Right lobe of liver (tissue), 4 donors: ENCODE results near the gene SKIDA1.

ENCODE experiments used
- POLR2A ChIP-seq: fragments of 450-650 bp; IDR thresholded peaks from one replicate; pipeline ENCODE4 v1.6.1; 2017; ENCODE audit warnings: antibody characterized with exemption, mild to moderate bottlenecking
- TF ChIP-seq, protein P1 (sequence below), 4 donors: fragments of 200-600 bp in 3 of 4; fragments of 450-650 bp in 1 of 4; IDR thresholded peaks; one replicate each; pipeline versions ENCODE4 v1.5.1 to v1.8.0; 2016 to 2022; ENCODE audit warnings: antibody characterized with exemption in 4 of 4, mild to moderate bottlenecking in 2 of 4
- donor health status: DM: no; HTN: no; CAD: no.
- donor health status: DM: no; HTN: no; CAD: no.
- donor health status: DM: no; HTN: yes; CAD: no.

DNA sequence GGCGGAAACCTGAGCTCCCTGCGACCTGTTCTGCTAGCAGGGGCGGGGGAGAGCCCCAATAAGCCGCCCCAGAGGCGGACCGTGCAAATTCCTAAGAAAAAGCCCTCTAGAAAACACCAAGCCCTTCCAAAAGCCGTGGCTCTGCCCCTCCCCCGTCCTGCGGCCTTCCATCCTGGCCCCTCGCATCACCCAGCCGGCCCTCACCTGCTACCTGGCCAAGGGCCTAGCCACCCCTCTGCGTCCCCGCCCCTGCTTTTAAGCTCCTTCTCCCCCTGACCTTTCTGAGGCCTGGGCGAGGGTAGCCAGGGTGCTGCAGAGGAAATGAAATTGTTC lies 24.9 kb downstream of the SKIDA1 start:
- TF ChIP-seq POLR2A, result no peak
- TF ChIP-seq, protein P1, sequence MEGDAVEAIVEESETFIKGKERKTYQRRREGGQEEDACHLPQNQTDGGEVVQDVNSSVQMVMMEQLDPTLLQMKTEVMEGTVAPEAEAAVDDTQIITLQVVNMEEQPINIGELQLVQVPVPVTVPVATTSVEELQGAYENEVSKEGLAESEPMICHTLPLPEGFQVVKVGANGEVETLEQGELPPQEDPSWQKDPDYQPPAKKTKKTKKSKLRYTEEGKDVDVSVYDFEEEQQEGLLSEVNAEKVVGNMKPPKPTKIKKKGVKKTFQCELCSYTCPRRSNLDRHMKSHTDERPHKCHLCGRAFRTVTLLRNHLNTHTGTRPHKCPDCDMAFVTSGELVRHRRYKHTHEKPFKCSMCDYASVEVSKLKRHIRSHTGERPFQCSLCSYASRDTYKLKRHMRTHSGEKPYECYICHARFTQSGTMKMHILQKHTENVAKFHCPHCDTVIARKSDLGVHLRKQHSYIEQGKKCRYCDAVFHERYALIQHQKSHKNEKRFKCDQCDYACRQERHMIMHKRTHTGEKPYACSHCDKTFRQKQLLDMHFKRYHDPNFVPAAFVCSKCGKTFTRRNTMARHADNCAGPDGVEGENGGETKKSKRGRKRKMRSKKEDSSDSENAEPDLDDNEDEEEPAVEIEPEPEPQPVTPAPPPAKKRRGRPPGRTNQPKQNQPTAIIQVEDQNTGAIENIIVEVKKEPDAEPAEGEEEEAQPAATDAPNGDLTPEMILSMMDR (IDR thresholded peaks at IDR 0.05), result no peak
